Epithelial cell of proximal tubule (primary cell): ENCODE results near the gene RARRES2. TPM values are rescaled to one million over a fixed set of nuclear protein-coding genes. Genes with fewer than 3 reads are reported as not detected.

Experiments used
- total RNA-seq: library from RNA; depleted of rRNA; stranded (reverse); fragments of >200 nt; gene quantifications from 2 replicates; pipeline ENCODE4 v1.2.3, GENCODE V29; 2015

Gene RARRES2
- total RNA-seq, 1 donor from 2014 or later: 9.1 TPM

Other genes with a start within 250 kb of the RARRES2 start
- gene LRRC61, start 18.3 kb downstream of the RARRES2 start, total RNA-seq: 45.4 and 60.3 TPM in 2 replicates
- gene ACTR3C, start 18.1 kb downstream of the RARRES2 start, total RNA-seq: 5.5 and 22.1 TPM in 2 replicates
- gene REPIN1, start 27.2 kb upstream of the RARRES2 start, total RNA-seq: 127 and 218 TPM in 2 replicates
- 4.8 and 8.6 TPM in 2 replicates for gene ZNF775, start 37.7 kb upstream of the RARRES2 start, total RNA-seq
- not detected in 2 replicates for gene GIMAP8, start 109.0 kb upstream of the RARRES2 start, total RNA-seq
- not detected in 2 replicates for gene GIMAP7, start 173.2 kb upstream of the RARRES2 start, total RNA-seq
- gene GIMAP4, start 225.8 kb upstream of the RARRES2 start, total RNA-seq: not detected in 2 replicates